ENCODE data around the gene GDPD1.

DNA sequence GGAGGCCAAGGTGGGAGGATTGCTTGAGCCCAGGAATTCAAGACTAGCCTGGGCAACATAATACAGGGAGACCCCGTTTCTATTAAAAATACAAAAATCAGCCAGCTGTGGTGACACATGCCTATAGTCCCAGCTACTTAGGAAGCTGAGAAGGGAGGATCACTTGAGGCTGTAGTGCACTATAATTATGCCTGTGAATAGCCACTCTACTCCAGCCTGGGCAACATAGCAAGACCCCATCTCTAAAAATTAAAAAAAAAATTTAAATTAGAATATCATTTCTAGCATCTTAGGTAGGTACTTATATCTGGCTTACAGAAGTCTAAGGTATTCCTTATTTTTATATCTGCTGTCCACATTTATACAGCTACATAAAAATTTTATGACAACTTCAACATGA, 18.0 kb upstream of the GDPD1 start:
- TF ChIP-seq EZH2phosphoT487 (IDR thresholded peaks at IDR 0.05; ENCODE audit: insufficient read depth, low read depth), result no peak
- TF ChIP-seq EZH2 (IDR thresholded peaks at IDR 0.05; ENCODE audit: insufficient read depth, poor library complexity, severe bottlenecking), result no peak
